Endodermal cell (in vitro differentiated cells): ENCODE measurements around the gene GP2. TPM values are rescaled to one million over a fixed set of nuclear protein-coding genes. Genes with fewer than 3 reads are reported as not detected.

Experiments
- DNase-seq: peaks from one replicate; pipeline ENCODE4 v3.0.0-alpha.2; 2017
- H3K27ac ChIP-seq: 2 replicates; pipeline ENCODE4 v1.5.1; 2013; ENCODE audit warnings: mild to moderate bottlenecking, low read depth, low read length, moderate library complexity
- H3K27me3 ChIP-seq: 2 replicates; pipeline ENCODE4 v1.6.1; 2013; ENCODE audit warnings: mild to moderate bottlenecking, low read length, moderate library complexity; ENCODE audit not compliant: insufficient read depth, control insufficient read depth, poor library complexity, severe bottlenecking
- H3K36me3 ChIP-seq: 2 replicates; pipeline ENCODE4 v1.7.0; 2013; ENCODE audit warnings: mild to moderate bottlenecking, low read length, moderate library complexity; ENCODE audit not compliant: control insufficient read depth, insufficient read depth
- H3K4me1 ChIP-seq: one replicate; pipeline ENCODE4 v1.7.0; 2013; ENCODE audit warnings: low read length; ENCODE audit not compliant: control insufficient read depth, insufficient read depth
- H3K4me3 ChIP-seq: 2 replicates; pipeline ENCODE4 v1.5.1; 2013; ENCODE audit warnings: mild to moderate bottlenecking, low read length, moderate library complexity
- H3K9ac ChIP-seq: 2 replicates; pipeline ENCODE4 v1.6.1; 2013; ENCODE audit warnings: mild to moderate bottlenecking, low read length, moderate library complexity; ENCODE audit not compliant: poor library complexity, severe bottlenecking; ENCODE audit errors: extremely low read depth
- H3K9me3 ChIP-seq: 2 replicates; pipeline ENCODE4 v1.6.1; 2013; ENCODE audit warnings: mild to moderate bottlenecking, low read length, moderate library complexity; ENCODE audit not compliant: control insufficient read depth
- H3K27ac Mint-ChIP-seq: 2 replicates; pipeline ENCODE4 v1.8.0; 2020; ENCODE audit warnings: mixed read lengths
- H3K27me3 Mint-ChIP-seq: 2 replicates; pipeline ENCODE4 v1.8.0; 2021; ENCODE audit warnings: mild to moderate bottlenecking, mixed read lengths; ENCODE audit not compliant: insufficient read depth
- H3K36me3 Mint-ChIP-seq: 2 replicates; pipeline ENCODE4 v1.8.0; 2020; ENCODE audit warnings: low read depth, mixed read lengths
- H3K4me1 Mint-ChIP-seq: 2 replicates; pipeline ENCODE4 v1.8.0; 2020; ENCODE audit warnings: mixed read lengths
- H3K4me3 Mint-ChIP-seq: 2 replicates; pipeline ENCODE4 v1.8.0; 2020; ENCODE audit warnings: mild to moderate bottlenecking, moderate library complexity, mixed read lengths
- H3K9me3 Mint-ChIP-seq: 2 replicates; pipeline ENCODE4 v1.8.0; 2020; ENCODE audit warnings: mild to moderate bottlenecking, mixed read lengths
- WGBS, 2 experiments: methylation state at CpG; one replicate each; pipeline versions ENCODE4 v1.1.5 to v1.1.7; 2013; ENCODE audit warnings: missing lambda C conversion rate in 2 of 2, mixed read lengths in 1 of 2; ENCODE audit not compliant: insufficient coverage in 1 of 2, insufficient read length in 1 of 2; 5-methylcytosine and 5-hydroxymethylcytosine counted together
- total RNA-seq, 2 donors: library from RNA; stranded (reverse); fragmentation: NEBNext Ultra II Directional in 1 of 2; extraction: Animal tissue kit (Norgen Biotek cat#: 25700) in 1 of 2; gene quantifications; 2 replicates in 1 of 2; 3 replicates in 1 of 2; pipeline ENCODE4 v1.2.1, GENCODE V29; 2021
- TF ChIP-seq, protein P1 (sequence below): fragments of 200-600 bp; sonication (generic); conservative IDR thresholded peaks from 2 replicates; pipeline ENCODE4 v1.5.0; 2021; ENCODE audit warnings: antibody characterized with exemption, mild to moderate bottlenecking

GP2 gene
- total RNA-seq, 2 donors from 2014 or later: not detected

- Histone ChIP-seq H3K9ac (no peak overlapping the region), H3K9me3 (no peaks in the 10 kb centered on the region), H3K4me3 (no peak overlapping the region), H3K27me3 (no peaks in the 10 kb centered on the region), H3K4me1 (no peaks in the 10 kb centered on the region), H3K36me3 (no peaks in the 10 kb centered on the region), H3K27ac (no peak overlapping the region)
- Mint-ChIP-seq H3K4me3 (no peak overlapping the region), H3K4me1 (no peaks in the 10 kb centered on the region), H3K36me3 (no peaks in the 10 kb centered on the region), H3K27ac (no peak overlapping the region), H3K9me3 (no peaks in the 10 kb centered on the region), H3K27me3 (peaks cover 24% of the 10 kb centered on the region)
- WGBS, 2 experiments: no CpG with 5 or more reads among the region's 1 CpG
- TF ChIP-seq, protein P1, sequence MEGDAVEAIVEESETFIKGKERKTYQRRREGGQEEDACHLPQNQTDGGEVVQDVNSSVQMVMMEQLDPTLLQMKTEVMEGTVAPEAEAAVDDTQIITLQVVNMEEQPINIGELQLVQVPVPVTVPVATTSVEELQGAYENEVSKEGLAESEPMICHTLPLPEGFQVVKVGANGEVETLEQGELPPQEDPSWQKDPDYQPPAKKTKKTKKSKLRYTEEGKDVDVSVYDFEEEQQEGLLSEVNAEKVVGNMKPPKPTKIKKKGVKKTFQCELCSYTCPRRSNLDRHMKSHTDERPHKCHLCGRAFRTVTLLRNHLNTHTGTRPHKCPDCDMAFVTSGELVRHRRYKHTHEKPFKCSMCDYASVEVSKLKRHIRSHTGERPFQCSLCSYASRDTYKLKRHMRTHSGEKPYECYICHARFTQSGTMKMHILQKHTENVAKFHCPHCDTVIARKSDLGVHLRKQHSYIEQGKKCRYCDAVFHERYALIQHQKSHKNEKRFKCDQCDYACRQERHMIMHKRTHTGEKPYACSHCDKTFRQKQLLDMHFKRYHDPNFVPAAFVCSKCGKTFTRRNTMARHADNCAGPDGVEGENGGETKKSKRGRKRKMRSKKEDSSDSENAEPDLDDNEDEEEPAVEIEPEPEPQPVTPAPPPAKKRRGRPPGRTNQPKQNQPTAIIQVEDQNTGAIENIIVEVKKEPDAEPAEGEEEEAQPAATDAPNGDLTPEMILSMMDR: no peak
- no peak for DNase-seq
Observed at GRCh38 chr16:20319406-20319805, 7.9 kb downstream of the GP2 start.

DNA sequence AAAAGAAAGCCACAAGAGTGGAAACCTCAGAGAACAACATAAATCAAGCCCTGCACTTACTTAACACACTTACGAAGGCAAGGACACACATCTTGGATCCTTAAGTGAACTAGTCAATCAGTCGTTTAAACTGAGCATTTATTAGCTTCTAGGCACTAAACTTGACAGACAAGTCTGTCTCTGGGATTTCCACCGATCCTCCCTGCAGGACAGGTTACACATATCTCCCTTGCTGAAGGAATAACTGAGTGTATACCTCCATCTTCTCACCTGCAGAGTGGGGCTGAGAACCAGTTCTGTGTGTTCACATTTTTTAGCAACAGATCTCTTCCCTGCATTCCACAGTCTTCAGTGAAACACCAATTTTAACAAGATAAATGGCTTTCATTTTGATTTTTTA, 8.9 kb downstream of the GP2 start:
- TF ChIP-seq, protein P1: no peak
- DNase-seq: no peak
- no peak overlapping the region for H3K4me3 ChIP-seq
- H3K4me1 ChIP-seq: no peaks in the 10 kb centered on the region
- no peak overlapping the region for H3K27ac ChIP-seq
- H3K27me3 Mint-ChIP-seq: peaks cover 26% of the 10 kb centered on the region
- H3K9me3 ChIP-seq: no peaks in the 10 kb centered on the region
- H3K36me3 ChIP-seq: no peaks in the 10 kb centered on the region
- no peaks in the 10 kb centered on the region for H3K4me1 Mint-ChIP-seq
- H3K9me3 Mint-ChIP-seq: no peaks in the 10 kb centered on the region
- H3K36me3 Mint-ChIP-seq: no peaks in the 10 kb centered on the region
- WGBS, 2 experiments: 85 to 93% methylated on average over 3 of the region's 3 CpGs
- no peaks in the 10 kb centered on the region for H3K27me3 ChIP-seq
- H3K9ac ChIP-seq: no peak overlapping the region
- no peak overlapping the region for H3K4me3 Mint-ChIP-seq
- H3K27ac Mint-ChIP-seq: no peak overlapping the region

DNA sequence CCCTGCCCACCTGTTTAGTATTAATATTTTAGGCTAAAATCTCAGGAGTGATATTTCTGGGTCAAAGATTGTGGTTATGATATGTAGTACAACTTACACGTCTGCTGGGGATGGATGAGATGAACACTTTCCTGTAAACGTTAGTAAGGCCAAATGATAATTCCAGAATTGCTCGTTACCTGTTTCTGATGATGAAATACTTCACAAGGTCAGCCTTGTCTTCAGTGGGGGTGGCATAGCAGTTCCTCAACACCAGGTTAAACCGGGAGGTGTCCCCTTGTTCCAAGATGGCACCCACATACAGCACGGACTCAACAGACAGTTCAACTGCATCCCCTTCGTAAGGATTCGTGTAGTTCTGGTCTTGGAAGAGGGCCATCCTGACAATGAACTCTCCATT, 9.3 kb downstream of the GP2 start:
- H3K27me3 Mint-ChIP-seq: peaks cover 26% of the 10 kb centered on the region
- H3K27ac Mint-ChIP-seq: no peak overlapping the region
- H3K4me3 Mint-ChIP-seq: no peak overlapping the region
- H3K4me3 ChIP-seq: no peak overlapping the region
- H3K4me1 Mint-ChIP-seq: no peaks in the 10 kb centered on the region
- no peak for DNase-seq
- no peaks in the 10 kb centered on the region for H3K36me3 ChIP-seq
- no peaks in the 10 kb centered on the region for H3K9me3 ChIP-seq
- no peak overlapping the region for H3K9ac ChIP-seq
- WGBS, 2 experiments: 89 to 93% methylated on average over 6 to 7 of the region's 7 CpGs
- TF ChIP-seq, protein P1: no peak
- no peaks in the 10 kb centered on the region for H3K9me3 Mint-ChIP-seq
- no peak overlapping the region for H3K27ac ChIP-seq
- no peaks in the 10 kb centered on the region for H3K4me1 ChIP-seq
- no peaks in the 10 kb centered on the region for H3K27me3 ChIP-seq
- no peaks in the 10 kb centered on the region for H3K36me3 Mint-ChIP-seq
